HG02870 (cell line): ENCODE results near the gene GALNS.
"Not testable (repeated sequence)": the region's sequence is repeated elsewhere in the genome, so short reads cannot be mapped to it uniquely, and the experiment has no call there.

Source experiments
- ATAC-seq: cut with Tn5 transposase; IDR thresholded peaks from one replicate; pipeline ENCODE4 v1.9.1; 2021; ENCODE audit warnings: mild to moderate bottlenecking, moderate library complexity; ENCODE audit not compliant: unreplicated experiment

Gene GALNS

DNA sequence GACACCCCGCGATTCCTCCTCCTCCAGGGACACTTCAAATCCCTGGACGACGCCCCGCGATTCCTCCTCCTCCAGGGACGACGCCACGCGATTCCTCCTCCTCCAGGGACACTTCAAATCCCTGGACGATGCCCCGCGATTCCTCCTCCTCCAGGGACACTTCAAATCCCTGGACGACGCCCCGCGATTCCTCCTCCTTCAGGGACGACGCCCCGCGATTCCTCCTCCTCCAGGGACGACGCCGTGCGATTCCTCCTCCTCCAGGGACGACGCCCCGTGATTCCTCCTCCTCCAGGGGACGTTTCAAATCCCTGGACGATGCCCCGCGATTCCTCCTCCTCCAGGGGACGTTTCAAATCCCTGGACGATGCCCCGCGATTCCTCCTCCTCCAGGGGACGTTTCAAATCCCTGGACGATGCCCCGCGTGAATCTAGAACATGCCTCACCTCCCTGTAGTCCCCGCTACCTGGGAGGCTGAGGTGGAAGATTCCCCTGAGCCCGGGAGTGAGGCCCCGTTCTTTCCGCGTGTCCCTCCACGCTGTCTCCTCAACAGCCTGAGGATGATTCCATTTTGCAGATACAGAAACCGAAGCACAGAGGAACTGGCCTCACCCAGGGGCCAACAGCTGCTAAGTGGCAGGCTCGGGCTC lies 33.1 kb upstream of the GALNS start:
- ATAC-seq: not testable (repeated sequence)

GRCh38 chr16:88888461-88889387 lies 32.0 kb upstream of the GALNS start:
- no peak for ATAC-seq

- no peak for ATAC-seq
Measured at GRCh38 chr16:88888057-88888456, 31.3 kb upstream of the GALNS start.

- ATAC-seq: no peak
Measured at GRCh38 chr16:88886845-88887521, 30.2 kb upstream of the GALNS start.

GRCh38 chr16:88886420-88886844 lies 29.7 kb upstream of the GALNS start:
- no peak for ATAC-seq

DNA sequence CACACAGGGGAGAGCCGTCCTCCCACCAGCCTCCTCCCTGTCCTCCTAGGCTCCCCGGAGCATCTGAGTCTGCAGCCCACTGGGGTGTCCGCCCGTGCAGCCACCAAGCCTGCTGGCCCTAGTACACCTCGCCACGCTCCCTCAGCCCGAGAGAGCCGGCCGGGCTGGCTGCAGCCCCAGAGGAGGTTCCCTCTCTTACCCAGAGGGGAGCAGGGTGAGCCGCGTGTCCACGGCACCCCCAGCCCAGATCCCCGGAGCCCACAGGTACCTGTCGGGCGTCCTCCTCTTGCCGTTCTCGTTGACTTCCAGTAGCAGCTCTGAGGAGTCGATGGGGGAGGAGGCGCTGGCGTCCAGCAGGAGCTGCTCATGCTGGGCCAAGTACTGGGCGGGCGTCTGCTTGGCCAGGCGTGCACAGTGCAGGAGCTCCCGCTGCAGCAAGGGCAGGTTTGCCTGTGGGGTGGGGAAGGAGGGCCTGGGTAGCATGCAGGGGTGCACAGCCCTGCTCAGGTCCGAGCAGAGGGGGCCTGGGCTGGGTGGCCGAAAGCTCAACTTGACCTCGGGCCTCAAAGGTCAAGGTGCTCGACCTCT lies 29.0 kb upstream of the GALNS start:
- no peak for ATAC-seq

DNA sequence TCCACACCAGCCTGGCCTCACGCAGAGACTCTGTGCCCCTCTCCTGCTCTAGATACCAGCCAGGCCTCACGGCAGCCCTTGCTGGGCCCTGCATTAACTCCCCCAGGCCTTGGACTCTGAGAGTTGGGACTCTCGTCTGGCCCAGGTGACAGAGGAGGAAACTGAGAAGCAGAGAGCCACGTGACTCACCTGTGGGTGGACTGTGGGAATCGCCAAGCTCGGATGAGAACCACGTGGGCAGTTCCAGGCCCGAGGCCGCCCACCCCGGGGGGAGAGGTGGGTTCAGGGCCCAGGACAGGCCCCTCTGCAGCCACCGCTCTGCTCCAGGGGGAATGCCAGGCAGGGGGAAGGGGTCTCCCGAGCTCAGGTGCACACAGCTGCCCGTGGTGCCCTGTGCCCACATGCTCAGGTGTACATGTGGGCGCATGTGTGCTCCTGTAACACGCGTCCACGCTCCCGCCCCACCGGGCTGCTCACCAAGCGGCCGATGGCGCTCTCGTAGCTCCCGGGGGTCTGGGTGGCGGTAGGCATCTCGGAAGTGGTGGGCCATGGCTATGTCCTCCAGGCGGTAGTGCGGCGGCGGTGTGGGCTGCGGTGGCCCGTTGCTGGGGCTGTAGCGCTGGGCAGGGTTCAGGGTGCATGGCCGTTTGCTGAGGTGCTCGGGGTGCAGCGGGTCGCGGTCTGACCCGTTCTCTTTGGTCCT lies 28.0 kb upstream of the GALNS start:
- ATAC-seq: no peak

DNA sequence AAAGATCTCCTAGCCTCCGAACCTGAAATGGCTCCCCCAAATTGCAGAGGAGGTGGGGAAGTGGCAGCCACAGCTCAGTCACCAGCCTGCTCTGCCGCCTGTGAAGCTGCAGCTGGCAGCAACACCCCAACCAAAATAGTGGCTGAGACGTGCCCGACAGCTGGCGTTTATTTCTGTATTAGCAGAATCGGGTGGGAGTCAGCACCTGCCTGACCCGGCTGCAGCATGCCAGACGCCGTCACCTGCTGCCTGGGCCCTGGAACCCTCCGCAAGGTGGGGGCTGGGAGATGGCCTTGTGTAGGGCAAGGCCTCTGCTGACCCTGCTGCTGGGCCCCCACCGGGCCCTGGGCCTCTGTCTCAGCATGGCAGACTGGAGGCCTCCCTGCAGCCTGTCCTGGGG lies 27.2 kb upstream of the GALNS start:
- no peak for ATAC-seq

DNA sequence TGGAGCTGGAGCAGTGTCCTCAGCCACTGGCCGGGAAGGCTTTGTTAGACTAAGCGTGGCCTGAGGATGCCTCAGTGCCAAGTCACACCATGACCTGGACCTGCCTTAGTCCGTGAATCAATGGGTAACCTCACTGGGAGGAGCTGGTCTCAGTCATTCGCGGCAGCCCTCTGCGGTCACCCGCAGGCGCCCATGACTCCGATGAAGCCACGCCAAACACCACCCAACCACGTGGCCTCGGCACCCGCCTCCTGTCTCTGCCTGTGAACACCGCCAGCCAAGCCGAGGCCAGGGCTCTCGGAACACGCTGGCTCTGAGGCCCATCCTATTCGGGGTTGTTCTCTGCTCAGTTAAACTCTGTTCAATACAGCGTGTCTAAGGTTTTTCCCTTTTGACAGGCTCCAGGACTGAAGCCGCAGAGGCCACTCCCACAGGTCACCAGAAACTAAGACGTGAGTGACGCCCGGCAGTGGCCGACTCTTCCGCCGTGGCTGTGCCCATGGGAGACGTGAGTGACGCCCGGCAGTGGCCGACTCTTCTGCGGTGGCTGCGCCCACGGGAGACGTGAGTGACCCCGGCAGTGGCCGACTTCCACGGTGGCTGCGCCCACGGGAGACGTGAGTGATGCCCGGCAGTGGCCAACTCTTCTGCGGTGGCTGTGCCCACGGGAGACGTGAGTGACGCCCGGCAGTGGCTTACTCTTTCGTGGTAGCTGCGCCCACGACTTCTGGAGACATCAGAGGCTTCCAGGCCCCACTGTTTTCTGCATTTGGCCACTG lies 26.6 kb upstream of the GALNS start:
- ATAC-seq: no peak

- ATAC-seq: no peak
Measured at GRCh38 chr16:88882358-88883030, 25.7 kb upstream of the GALNS start.

- ATAC-seq: no peak
Measured at GRCh38 chr16:88881675-88882357, 25.1 kb upstream of the GALNS start.

- ATAC-seq: no peak
Measured at GRCh38 chr16:88881007-88881615, 24.4 kb upstream of the GALNS start.

GRCh38 chr16:88880226-88881006 lies 23.7 kb upstream of the GALNS start:
- ATAC-seq: no peak

DNA sequence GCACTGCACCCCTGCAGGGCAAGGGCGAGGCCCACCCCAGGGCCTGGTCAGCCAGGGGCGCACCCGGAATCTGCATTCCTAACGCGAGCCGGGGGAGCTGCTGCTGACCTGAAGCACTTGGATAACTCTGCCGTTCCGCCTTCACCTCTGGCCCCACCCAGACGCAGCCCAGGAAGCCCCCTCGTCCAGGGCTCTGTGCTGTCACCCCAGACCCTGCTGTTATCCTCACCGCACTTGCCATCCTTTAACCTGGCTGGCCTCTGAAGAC lies 23.0 kb upstream of the GALNS start:
- no peak for ATAC-seq

DNA sequence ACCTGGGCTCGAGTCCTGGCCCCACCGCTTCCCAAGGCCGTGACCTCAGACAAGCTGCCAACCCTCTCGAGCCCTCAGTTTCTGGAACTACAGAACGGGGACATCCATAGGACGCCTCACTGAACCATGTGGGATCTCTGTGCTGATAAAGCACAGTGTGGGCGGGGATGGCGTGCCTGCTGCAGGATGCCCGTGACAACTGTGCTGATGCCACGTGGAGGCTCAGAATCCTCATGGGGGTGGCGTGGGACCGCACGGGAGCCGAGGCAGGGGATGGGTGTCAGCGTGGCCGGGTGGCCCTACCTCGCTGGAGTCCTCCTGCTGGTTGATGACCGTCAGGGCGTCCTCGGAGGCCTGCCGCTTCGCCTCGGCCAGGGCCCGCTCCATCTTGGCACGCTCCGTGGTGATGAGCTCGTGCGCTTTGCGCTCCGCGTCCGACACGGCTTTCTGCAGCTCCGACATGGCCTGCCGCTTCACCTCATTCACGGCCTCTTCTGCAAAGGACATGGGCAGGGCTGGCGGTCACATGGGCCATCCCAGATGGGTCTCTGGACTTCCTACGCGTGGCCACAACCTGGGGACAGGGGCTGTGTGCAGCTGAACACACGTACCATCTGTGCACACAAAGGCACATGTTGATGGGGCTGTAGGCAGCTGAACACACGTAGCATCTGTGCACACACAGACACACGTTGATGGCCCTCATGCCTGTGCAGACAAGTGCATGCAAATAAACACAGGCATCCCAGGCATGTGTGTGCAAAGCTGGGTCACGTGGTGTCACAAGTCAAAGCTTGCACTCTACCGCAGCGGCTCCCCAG lies 22.4 kb upstream of the GALNS start:
- no peak for ATAC-seq

DNA sequence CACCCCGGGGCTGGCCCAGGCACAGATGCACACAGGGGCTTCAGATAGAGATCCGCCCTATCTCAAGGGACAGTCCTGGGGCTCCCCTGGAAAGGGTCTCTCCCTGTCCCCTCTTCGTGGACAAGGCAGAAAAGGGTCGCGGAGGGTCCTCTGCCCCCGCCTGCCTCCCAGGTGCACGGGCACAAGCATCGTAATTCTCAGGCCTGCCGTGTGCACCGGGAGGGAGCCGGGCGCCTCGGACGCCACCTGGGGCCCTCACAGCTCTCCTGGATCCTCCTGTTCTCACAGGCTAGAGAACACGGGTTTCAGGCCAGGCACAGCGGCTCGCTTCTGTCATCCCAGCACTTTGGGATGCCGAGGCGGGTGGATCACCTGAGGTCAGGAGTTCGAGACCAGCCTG lies 21.6 kb upstream of the GALNS start:
- ATAC-seq: no peak
